ENCODE measurements around the gene SYT1. TPM values are rescaled to one million over a fixed set of nuclear protein-coding genes. Genes with fewer than 3 reads are reported as not detected.

Gene SYT1
- total and polyA plus RNA-seq, 8 donors = under 0.01 to 11.4 (median 0.88) TPM

DNA sequence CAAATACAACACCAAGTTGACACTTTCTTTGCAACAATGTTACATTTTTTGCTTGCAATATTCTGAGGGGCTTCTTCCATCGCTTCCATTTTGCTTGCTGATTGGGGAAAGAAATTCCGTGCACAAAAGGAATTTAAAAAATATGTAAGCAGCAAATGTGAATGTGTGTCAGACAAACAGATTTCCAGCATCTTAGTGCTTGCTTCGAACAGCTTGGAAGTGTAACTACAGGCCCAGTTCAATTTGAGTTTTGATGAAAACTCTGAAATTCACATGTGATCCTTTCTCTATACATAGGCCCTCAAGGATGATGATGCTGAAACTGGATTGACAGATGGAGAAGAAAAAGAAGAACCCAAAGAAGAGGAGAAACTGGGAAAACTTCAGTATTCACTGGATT is 427.1 kb downstream of the SYT1 start:
- WGBS, 5 donors = 66 to 78% (median 71%) methylated on average over 3 of the region's 3 CpGs
- TF ChIP-seq EP300 (IDR thresholded peaks at IDR 0.05) (no peak), POLR2AphosphoS5 (IDR thresholded peaks at IDR 0.05) (no peak), CTCF (IDR thresholded peaks at IDR 0.05) (no peak), POLR2A (IDR thresholded peaks at IDR 0.05) (no peak)

GRCh38 chr12:79294590-79294989 is 430.0 kb downstream of the SYT1 start:
- Histone ChIP-seq H3K27ac (no peak overlapping the region), H3K4me1 (no peaks in the 10 kb centered on the region), H3K27me3 (no peaks in the 10 kb centered on the region), H3K4me3 (no peak overlapping the region), H3K9me3 (no peaks in the 10 kb centered on the region), H3K36me3 (no peaks in the 10 kb centered on the region)
- intact Hi-C loops (cut with DNase I; ENCODE audit: low total_unique reads) = no loop called here
- DNase-seq = no peak
- TF ChIP-seq POLR2AphosphoS5 (IDR thresholded peaks at IDR 0.05) (no peak), EP300 (IDR thresholded peaks at IDR 0.05) (no peak), POLR2A (IDR thresholded peaks at IDR 0.05) (no peak), CTCF (IDR thresholded peaks at IDR 0.05) (no peak)
- 30 to 67% (median 51%) methylated on average over 2 of the region's 2 CpGs for WGBS, 5 donors

More for the DNA sequence above, 427.1 kb downstream of the SYT1 start:
- Histone ChIP-seq H3K4me3 (no peak overlapping the region), H3K4me1 (no peaks in the 10 kb centered on the region), H3K9me3 (no peaks in the 10 kb centered on the region), H3K27ac (no peak overlapping the region), H3K27me3 (no peaks in the 10 kb centered on the region), H3K36me3 (no peaks in the 10 kb centered on the region)
- intact Hi-C loops (cut with DNase I; ENCODE audit: low total_unique reads) = no loop called here
- DNase-seq = no peak

DNA sequence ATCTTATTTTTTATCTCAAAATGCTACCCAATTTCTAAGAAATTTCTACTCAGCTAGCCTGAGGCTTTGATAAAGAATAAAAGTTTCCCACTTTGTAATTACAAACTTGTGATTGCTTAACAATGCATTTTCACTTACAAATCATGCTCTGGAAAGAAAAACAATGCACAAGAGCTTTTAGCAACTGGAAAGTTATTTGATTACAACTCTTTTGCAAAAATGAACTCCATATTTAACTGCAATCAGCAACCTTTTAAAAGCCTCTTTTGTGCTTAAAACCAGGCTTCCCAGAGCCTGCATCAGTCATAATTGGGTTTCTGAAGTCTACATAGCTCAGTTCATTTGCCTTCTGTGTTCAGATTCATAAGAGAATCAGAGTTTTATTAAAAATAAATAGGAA is 431.0 kb downstream of the SYT1 start:
- no peak overlapping the region for H3K4me3 ChIP-seq
- H3K27ac ChIP-seq = no peak overlapping the region
- no peaks in the 10 kb centered on the region for H3K4me1 ChIP-seq
- H3K27me3 ChIP-seq = no peaks in the 10 kb centered on the region
- no peaks in the 10 kb centered on the region for H3K36me3 ChIP-seq
- no peaks in the 10 kb centered on the region for H3K9me3 ChIP-seq
- intact Hi-C loops (cut with DNase I; ENCODE audit: low total_unique reads) = no loop called here
- no peak for DNase-seq
- no peak for TF ChIP-seq POLR2AphosphoS5 (IDR thresholded peaks at IDR 0.05)
- no peak for TF ChIP-seq POLR2A (IDR thresholded peaks at IDR 0.05)
- TF ChIP-seq CTCF (IDR thresholded peaks at IDR 0.05) = no peak
- TF ChIP-seq EP300 (IDR thresholded peaks at IDR 0.05) = no peak

DNA sequence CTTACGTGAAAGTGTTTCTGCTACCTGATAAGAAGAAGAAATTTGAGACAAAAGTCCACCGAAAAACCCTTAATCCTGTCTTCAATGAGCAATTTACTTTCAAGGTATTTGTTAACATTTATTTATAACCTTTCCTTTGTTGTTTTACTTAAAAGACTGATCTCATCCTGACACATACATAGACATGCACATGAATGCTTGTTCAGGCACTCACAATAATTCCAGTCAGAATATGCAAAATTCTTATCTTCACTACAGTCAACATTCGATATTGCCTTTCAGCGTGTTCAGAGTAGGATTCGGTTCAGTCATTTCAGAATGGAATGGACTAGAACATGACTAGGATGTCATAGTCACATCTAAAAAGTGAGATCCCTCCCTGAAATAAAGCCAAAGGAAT is 431.6 kb downstream of the SYT1 start:
- TF ChIP-seq CTCF (IDR thresholded peaks at IDR 0.05) (no peak), POLR2A (IDR thresholded peaks at IDR 0.05) (no peak), EP300 (IDR thresholded peaks at IDR 0.05) (no peak), POLR2AphosphoS5 (IDR thresholded peaks at IDR 0.05) (no peak)
- no peak overlapping the region for H3K4me3 ChIP-seq
- intact Hi-C loops (cut with DNase I; ENCODE audit: low total_unique reads) = no loop called here
- H3K36me3 ChIP-seq = no peaks in the 10 kb centered on the region
- H3K27ac ChIP-seq = no peak overlapping the region
- H3K4me1 ChIP-seq = no peaks in the 10 kb centered on the region
- 50 to 72% (median 67%) methylated on average over 5 of the region's 5 CpGs for WGBS, 5 donors
- no peaks in the 10 kb centered on the region for H3K9me3 ChIP-seq
- no peak for DNase-seq
- no peaks in the 10 kb centered on the region for H3K27me3 ChIP-seq
